ENCODE results near the gene GCAT.
A peak's percentile ranks its signal among the peaks of the same experiment; 100 is the strongest.

Gene GCAT

DNA sequence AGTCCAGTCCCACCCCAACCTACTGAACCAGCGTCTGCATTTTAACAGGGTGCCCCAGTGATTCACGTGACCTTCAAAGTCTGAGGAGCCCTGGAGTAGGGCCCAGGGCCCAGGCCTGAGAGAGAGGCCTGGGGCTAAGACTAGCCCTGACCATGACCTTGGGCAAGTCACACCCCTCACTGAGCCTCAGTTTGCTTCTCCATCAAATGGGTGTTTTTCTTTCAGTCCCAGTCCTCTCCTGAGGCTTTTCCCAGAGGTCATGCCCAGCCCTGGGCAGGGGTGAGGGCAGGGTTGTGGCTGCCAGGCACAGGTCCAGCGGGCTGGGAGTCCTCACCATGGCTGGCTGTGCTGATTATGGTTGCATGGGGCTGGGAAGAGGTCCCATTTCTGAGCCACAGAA, 33.0 kb upstream of the GCAT start:
- no peak overlapping the region for H3K4me3 ChIP-seq (ENCODE audit: low read depth, low read length)
- TF ChIP-seq, protein P1, sequence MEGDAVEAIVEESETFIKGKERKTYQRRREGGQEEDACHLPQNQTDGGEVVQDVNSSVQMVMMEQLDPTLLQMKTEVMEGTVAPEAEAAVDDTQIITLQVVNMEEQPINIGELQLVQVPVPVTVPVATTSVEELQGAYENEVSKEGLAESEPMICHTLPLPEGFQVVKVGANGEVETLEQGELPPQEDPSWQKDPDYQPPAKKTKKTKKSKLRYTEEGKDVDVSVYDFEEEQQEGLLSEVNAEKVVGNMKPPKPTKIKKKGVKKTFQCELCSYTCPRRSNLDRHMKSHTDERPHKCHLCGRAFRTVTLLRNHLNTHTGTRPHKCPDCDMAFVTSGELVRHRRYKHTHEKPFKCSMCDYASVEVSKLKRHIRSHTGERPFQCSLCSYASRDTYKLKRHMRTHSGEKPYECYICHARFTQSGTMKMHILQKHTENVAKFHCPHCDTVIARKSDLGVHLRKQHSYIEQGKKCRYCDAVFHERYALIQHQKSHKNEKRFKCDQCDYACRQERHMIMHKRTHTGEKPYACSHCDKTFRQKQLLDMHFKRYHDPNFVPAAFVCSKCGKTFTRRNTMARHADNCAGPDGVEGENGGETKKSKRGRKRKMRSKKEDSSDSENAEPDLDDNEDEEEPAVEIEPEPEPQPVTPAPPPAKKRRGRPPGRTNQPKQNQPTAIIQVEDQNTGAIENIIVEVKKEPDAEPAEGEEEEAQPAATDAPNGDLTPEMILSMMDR (IDR thresholded peaks at IDR 0.05; ENCODE audit: borderline replicate concordance, insufficient read depth, low read depth, low read length): no peak

DNA sequence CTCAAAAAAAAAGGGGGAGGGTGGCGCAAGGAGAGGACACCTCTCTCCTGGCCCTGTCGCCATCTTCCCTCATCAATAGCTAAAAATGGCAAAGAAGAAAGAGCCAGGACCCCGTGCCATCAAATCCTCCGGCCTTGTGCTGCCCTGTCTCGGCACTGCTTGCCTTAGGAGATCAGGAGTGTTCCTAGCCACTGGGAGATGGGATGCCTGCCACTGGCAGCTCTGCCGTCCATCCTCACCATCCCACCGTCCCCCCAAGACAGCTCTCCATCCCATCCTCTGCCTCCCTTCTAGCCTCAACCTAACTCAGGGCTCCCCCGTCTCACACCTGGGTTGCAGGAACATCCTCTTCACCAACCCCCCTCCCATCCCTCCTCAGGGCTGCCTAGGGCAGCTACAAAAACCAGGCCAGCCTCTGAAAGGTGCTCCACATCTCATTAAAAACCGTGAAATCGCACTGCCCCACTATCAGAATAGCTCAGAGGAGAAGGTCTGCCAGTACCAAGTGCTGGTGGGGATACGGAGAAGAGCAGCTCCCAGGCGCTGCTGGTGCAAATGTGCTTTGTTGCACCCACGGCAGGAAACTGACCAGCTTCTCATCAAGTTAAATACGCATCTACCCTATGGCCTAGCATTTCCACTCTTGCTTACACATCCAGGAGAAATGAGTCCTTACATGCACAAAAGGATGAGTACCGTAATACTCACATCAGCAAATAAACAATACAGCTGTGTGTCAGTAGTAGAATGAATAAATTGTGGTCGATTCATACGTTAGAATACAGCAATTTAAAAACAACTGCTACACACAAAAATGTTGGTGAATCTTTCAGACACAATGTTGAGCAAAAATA, 31.7 kb upstream of the GCAT start:
- TF ChIP-seq, protein P1 (IDR thresholded peaks at IDR 0.05; ENCODE audit: borderline replicate concordance, insufficient read depth, low read depth, low read length): no peak
- no peak overlapping the region for H3K4me3 ChIP-seq (ENCODE audit: low read depth, low read length)

DNA sequence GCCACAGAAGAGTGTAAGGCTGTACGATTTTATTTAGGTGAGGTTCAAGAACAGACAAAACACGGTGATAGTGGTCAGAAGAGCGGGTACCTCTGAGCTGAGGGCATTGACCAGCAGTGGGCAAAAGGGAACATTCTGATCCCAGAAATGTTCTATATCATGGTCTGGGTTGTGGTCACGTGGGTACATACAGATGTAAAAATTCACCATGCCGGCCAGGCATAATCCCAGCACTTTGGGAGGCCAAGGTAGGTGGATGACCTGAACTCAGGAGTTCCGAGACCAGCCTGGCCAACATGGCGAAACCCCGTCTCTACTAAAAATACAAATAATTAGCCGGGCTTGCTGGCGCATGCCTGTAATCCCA, 31.1 kb upstream of the GCAT start:
- TF ChIP-seq, protein P1 (IDR thresholded peaks at IDR 0.05; ENCODE audit: borderline replicate concordance, insufficient read depth, low read depth, low read length): no peak
- H3K4me3 ChIP-seq (ENCODE audit: low read depth, low read length): no peak overlapping the region

DNA sequence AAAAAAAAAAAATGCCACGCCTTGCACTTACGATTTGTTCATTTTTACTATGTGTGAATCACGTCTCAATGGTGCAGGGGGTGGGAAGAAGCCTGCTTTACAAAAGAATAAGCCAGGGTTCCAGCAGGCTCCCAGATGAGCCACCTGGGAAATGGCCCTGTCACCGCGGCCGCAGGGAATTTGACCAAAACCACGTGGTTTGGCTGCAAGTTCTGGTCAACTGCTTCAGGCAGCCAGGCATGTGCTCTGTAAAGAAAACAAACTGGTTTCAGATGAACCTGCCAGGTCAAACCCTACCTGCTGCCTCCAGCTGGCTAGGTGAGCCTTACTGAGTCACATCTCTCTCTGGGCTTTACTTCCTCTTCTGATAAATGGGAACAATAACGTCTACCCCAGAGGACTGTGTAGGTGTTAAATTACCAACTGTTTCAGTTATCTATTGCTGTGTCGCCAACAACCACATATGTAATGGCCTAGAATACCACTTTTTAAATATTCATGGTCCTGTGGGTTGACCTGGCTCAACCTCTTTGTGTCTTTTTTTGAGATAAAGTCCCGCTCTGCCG, 30.5 kb upstream of the GCAT start:
- no peak overlapping the region for H3K4me3 ChIP-seq (ENCODE audit: low read depth, low read length)
- TF ChIP-seq, protein P1 (IDR thresholded peaks at IDR 0.05; ENCODE audit: borderline replicate concordance, insufficient read depth, low read depth, low read length): no peak

DNA sequence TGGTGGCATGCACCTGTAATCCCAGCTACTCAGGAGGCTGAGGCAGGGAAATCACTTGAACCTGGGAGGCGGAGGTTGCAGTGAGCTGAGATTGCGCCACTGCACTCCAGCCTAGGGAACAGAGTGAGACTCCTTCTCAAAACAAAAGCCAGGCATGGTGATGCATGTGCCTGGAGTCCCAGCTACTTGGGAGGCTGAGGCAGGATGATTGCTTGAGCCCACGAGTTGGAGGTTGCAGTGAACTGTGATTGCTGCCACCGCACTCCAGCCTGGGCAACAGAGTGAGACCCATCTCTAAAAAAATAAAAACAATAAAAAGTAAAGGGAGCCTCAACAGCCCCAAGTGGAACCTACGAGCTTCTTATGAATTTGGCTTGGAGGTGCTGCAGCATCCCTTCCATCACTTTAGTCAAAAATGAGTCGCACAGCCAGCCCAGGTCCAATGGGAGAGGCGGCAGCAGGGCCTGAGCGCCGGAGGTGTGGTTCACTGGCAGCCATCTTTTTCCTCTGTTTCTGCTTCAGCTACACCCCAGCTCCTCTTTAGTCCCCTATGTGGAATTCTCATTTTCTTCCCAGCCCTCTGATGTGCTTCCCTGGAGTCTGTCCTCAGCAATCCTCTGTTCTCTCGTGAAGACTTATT, 29.2 kb upstream of the GCAT start:
- TF ChIP-seq, protein P1 (IDR thresholded peaks at IDR 0.05; ENCODE audit: borderline replicate concordance, insufficient read depth, low read depth, low read length): no peak

DNA sequence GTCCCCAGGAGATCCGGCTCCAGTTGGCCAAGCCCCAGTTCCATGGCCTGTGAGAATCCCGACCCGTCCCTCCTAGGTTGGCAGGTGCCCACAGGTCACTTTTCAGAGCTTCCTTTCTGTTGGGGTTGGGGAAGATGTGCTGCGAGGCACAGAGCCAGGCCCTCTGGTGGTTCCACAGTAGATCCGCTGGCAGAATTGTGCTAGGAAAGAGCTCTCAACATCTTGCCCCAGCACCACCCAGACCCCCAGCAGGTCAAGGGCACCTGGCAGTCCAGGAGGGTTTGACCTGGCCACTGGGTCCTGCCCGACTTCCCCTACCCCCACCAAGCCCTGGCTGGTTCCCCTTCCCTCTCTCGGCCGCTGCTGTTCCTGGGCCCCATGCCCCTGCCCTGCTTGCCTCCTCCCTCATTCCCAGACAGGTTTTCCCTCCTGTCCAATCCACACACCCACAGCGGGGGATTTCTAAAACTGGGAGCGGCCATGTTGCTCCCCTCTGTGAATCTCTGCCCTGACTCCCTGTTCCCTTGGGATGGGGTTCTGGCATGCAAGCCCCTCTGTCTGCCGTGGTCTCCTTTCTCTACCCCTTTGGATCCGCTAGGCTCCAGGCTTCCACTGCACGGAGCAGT, 26.2 kb upstream of the GCAT start:
- TF ChIP-seq, protein P1 (IDR thresholded peaks at IDR 0.05; ENCODE audit: borderline replicate concordance, insufficient read depth, low read depth, low read length): 0 out of 2 replicates have a peak, but pooled peaks have one; percentile 21

More for the DNA sequence above, 29.2 kb upstream of the GCAT start:
- no peak overlapping the region for H3K4me3 ChIP-seq (ENCODE audit: low read depth, low read length)

More for the DNA sequence above, 26.2 kb upstream of the GCAT start:
- no peak overlapping the region for H3K4me3 ChIP-seq (ENCODE audit: low read depth, low read length)

Measured in GM12875 (cell line).